GM13976 (cell line): ENCODE data around the gene UBE2QL1.

ENCODE experiments used
- DNase-seq: peaks from one replicate; pipeline ENCODE4 v3.0.0; 2012; ENCODE audit warnings: low spot score
- CTCF ChIP-seq: IDR thresholded peaks from 2 replicates; pipeline ENCODE4 v1.5.1; 2012; ENCODE audit warnings: borderline replicate concordance, mild to moderate bottlenecking; ENCODE audit not compliant: insufficient read depth; ENCODE audit errors: extremely low read depth, missing control alignments, control extremely low read depth
- in situ Hi-C: fragments of 300-500 bp; cut with MboI; formaldehyde crosslinking; loops from one replicate; pipeline ENCODE4 v1.12.0; 2022; ENCODE audit warnings: low sequenced_read_pairs, mixed read lengths, inconsistent platforms; ENCODE audit not compliant: unreplicated experiment

UBE2QL1 gene

GRCh38 chr5:6424700-6425099 is 24.0 kb upstream of the UBE2QL1 start:
- DNase-seq = no peak
- TF ChIP-seq CTCF = no peak
- in situ Hi-C loops = no loop called here

- DNase-seq = no peak
- no peak for TF ChIP-seq CTCF
Measured at GRCh38 chr5:6427694-6428093, 21.0 kb upstream of the UBE2QL1 start.

GRCh38 chr5:6430418-6431028 is 18.1 kb upstream of the UBE2QL1 start:
- no peak for DNase-seq
- TF ChIP-seq CTCF = no peak
- in situ Hi-C loops = no loop called here

More at GRCh38 chr5:6427694-6428093, 21.0 kb upstream of the UBE2QL1 start:
- in situ Hi-C loops = no loop called here

- in situ Hi-C loops = no loop called here
- DNase-seq = no peak
- TF ChIP-seq CTCF = no peak
Measured at GRCh38 chr5:6431214-6432195, 17.2 kb upstream of the UBE2QL1 start.

GRCh38 chr5:6432206-6432605 is 16.5 kb upstream of the UBE2QL1 start:
- no peak for DNase-seq
- in situ Hi-C loops = no loop called here
- no peak for TF ChIP-seq CTCF

GRCh38 chr5:6434731-6435130 is 13.9 kb upstream of the UBE2QL1 start:
- TF ChIP-seq CTCF = no peak
- in situ Hi-C loops = no loop called here
- DNase-seq = no peak
